ENCODE measurements around the gene LGALS13.

LGALS13 gene

GRCh38 chr19:39582442-39582841, 19.9 kb upstream of the LGALS13 start:
- no peak for ATAC-seq (ENCODE audit: low read depth)

GRCh38 chr19:39582891-39583625, 19.3 kb upstream of the LGALS13 start:
- no peak overlapping the region for H3K27ac ChIP-seq (ENCODE audit: poor library complexity, severe bottlenecking)
- TF ChIP-seq CTCF (IDR thresholded peaks at IDR 0.05; ENCODE audit: poor library complexity, severe bottlenecking) = no peak
- DNase-seq (ENCODE audit: low spot score) = no peak
- no peaks in the 10 kb centered on the region for H3K4me1 ChIP-seq (ENCODE audit: insufficient read depth, poor library complexity, severe bottlenecking)
- no peaks in the 10 kb centered on the region for H3K36me3 ChIP-seq (ENCODE audit: low read depth)
- no peak overlapping the region for H3K4me3 ChIP-seq (ENCODE audit: severe bottlenecking)
- no peaks in the 10 kb centered on the region for H3K27me3 ChIP-seq (ENCODE audit: insufficient read depth, poor library complexity, severe bottlenecking)
- no peaks in the 10 kb centered on the region for H3K9me3 ChIP-seq (ENCODE audit: severe bottlenecking)
- no peak for ATAC-seq (ENCODE audit: low read depth)

More at GRCh38 chr19:39582442-39582841, 19.9 kb upstream of the LGALS13 start:
- no peak overlapping the region for H3K27ac ChIP-seq (ENCODE audit: poor library complexity, severe bottlenecking)
- no peak overlapping the region for H3K4me3 ChIP-seq (ENCODE audit: severe bottlenecking)
- no peaks in the 10 kb centered on the region for H3K4me1 ChIP-seq (ENCODE audit: insufficient read depth, poor library complexity, severe bottlenecking)
- H3K9me3 ChIP-seq (ENCODE audit: severe bottlenecking) = no peaks in the 10 kb centered on the region
- no peak for DNase-seq (ENCODE audit: low spot score)
- H3K27me3 ChIP-seq (ENCODE audit: insufficient read depth, poor library complexity, severe bottlenecking) = no peaks in the 10 kb centered on the region
- no peaks in the 10 kb centered on the region for H3K36me3 ChIP-seq (ENCODE audit: low read depth)
- no peak for TF ChIP-seq CTCF (IDR thresholded peaks at IDR 0.05; ENCODE audit: poor library complexity, severe bottlenecking)

- no peak for TF ChIP-seq CTCF (IDR thresholded peaks at IDR 0.05; ENCODE audit: poor library complexity, severe bottlenecking)
- H3K27ac ChIP-seq (ENCODE audit: poor library complexity, severe bottlenecking) = no peak overlapping the region
- no peaks in the 10 kb centered on the region for H3K36me3 ChIP-seq (ENCODE audit: low read depth)
- ATAC-seq (ENCODE audit: low read depth) = peak; percentile 49
- H3K4me3 ChIP-seq (ENCODE audit: severe bottlenecking) = no peak overlapping the region
- no peak for DNase-seq (ENCODE audit: low spot score)
- H3K9me3 ChIP-seq (ENCODE audit: severe bottlenecking) = no peaks in the 10 kb centered on the region
- no peaks in the 10 kb centered on the region for H3K4me1 ChIP-seq (ENCODE audit: insufficient read depth, poor library complexity, severe bottlenecking)
- no peaks in the 10 kb centered on the region for H3K27me3 ChIP-seq (ENCODE audit: insufficient read depth, poor library complexity, severe bottlenecking)
Observed at GRCh38 chr19:39587496-39587895, 14.8 kb upstream of the LGALS13 start.

GRCh38 chr19:39588066-39588465, 14.3 kb upstream of the LGALS13 start:
- no peak overlapping the region for H3K27ac ChIP-seq (ENCODE audit: poor library complexity, severe bottlenecking)
- no peaks in the 10 kb centered on the region for H3K27me3 ChIP-seq (ENCODE audit: insufficient read depth, poor library complexity, severe bottlenecking)
- no peak for TF ChIP-seq CTCF (IDR thresholded peaks at IDR 0.05; ENCODE audit: poor library complexity, severe bottlenecking)
- no peak overlapping the region for H3K4me3 ChIP-seq (ENCODE audit: severe bottlenecking)
- ATAC-seq (ENCODE audit: low read depth) (no peak), DNase-seq (ENCODE audit: low spot score) (no peak)
- no peaks in the 10 kb centered on the region for H3K9me3 ChIP-seq (ENCODE audit: severe bottlenecking)
- H3K4me1 ChIP-seq (ENCODE audit: insufficient read depth, poor library complexity, severe bottlenecking) = no peaks in the 10 kb centered on the region
- no peaks in the 10 kb centered on the region for H3K36me3 ChIP-seq (ENCODE audit: low read depth)

- ATAC-seq (ENCODE audit: low read depth) = no peak
- DNase-seq (ENCODE audit: low spot score) = no peak
Observed at GRCh38 chr19:39590265-39590664, 12.1 kb upstream of the LGALS13 start.

More at GRCh38 chr19:39590265-39590664, 12.1 kb upstream of the LGALS13 start:
- Histone ChIP-seq H3K27ac (ENCODE audit: poor library complexity, severe bottlenecking) (no peak overlapping the region), H3K4me3 (ENCODE audit: severe bottlenecking) (no peak overlapping the region), H3K4me1 (ENCODE audit: insufficient read depth, poor library complexity, severe bottlenecking) (no peaks in the 10 kb centered on the region), H3K36me3 (ENCODE audit: low read depth) (no peaks in the 10 kb centered on the region), H3K9me3 (ENCODE audit: severe bottlenecking) (no peaks in the 10 kb centered on the region), H3K27me3 (ENCODE audit: insufficient read depth, poor library complexity, severe bottlenecking) (no peaks in the 10 kb centered on the region)
- TF ChIP-seq CTCF (IDR thresholded peaks at IDR 0.05; ENCODE audit: poor library complexity, severe bottlenecking) = no peak
